HepG2 (cell line): ENCODE data around the gene ARMC10. TPM values are rescaled to one million over a fixed set of nuclear protein-coding genes. Genes with fewer than 3 reads are reported as not detected.

Experiments used
- ATAC-seq: fragments of 200-7000 bp; cut with Tn5 transposase; 3 replicates; pipeline ENCODE4 v1.9.1; 2020; ENCODE audit warnings: mild to moderate bottlenecking, moderate library complexity
- Bru-seq: library from RNA; stranded (reverse); fragments of 400-500 nt; gene quantifications from one replicate; lab custom pipeline; 2021; lab: Mats Ljungman, UMichigan
- BruChase-seq, 2 experiments: library from RNA; stranded (reverse); fragments of 400-500 nt; gene quantifications; one replicate each; lab custom pipeline; 2021; lab: Mats Ljungman, UMichigan
- BruUV-seq: library from RNA; stranded (reverse); fragments of 400-500 nt; replicated peaks from 2 replicates; lab custom pipeline; 2021; lab: Mats Ljungman, UMichigan
- CTCF ChIA-PET: fragments of 300-600 bp; formaldehyde crosslinking; extraction: SDS; loops from one replicate; lab custom pipeline; 2021; ENCODE audit warnings: low total read pairs, inconsistent platforms, low intra/inter-chr PET ratio; lab: Yijun Ruan, JAX
- POLR2A ChIA-PET: fragments of 350-600 bp; sonication (Branson Sonifier 250); formaldehyde crosslinking; loops from one replicate; lab custom pipeline; 2020; ENCODE audit warnings: antibody characterized with exemption, inconsistent platforms; lab: Yijun Ruan, JAX
- DNase-seq: peaks from one replicate; pipeline ENCODE4 v3.0.0-alpha.2; 2015; ENCODE audit warnings: low spot score
- FAIRE-seq: peaks from 3 replicates; lab custom pipeline; 2011; peaks lifted over from hg19 to GRCh38; lab: Jason Lieb, UNC
- H2AFZ ChIP-seq: one replicate; pipeline ENCODE4 v1.6.1; 2011; ENCODE audit warnings: low read length, inconsistent platforms
- H3K27ac ChIP-seq: fragments of 300-600 bp; 3 replicates; pipeline ENCODE4 v1.8.0; 2011; ENCODE audit warnings: mixed run types, mild to moderate bottlenecking, mixed read lengths, low read length, inconsistent platforms; ENCODE audit not compliant: insufficient read depth; ENCODE audit errors: extremely low read length
- H3K27me3 ChIP-seq, 2 experiments: fragments of 200-600 bp in 1 of 2; 2 replicates in 1 of 2; 3 replicates in 1 of 2; pipeline versions ENCODE4 v1.6.0 to v1.8.0; 2011; ENCODE audit warnings: low read length in 2 of 2, mild to moderate bottlenecking in 2 of 2, moderate library complexity in 2 of 2, inconsistent platforms in 1 of 2; ENCODE audit not compliant: insufficient read depth in 2 of 2, control insufficient read depth in 1 of 2
- H3K36me3 ChIP-seq, 2 experiments: fragments of 200-600 bp in 1 of 2; replicated peaks in 1 of 2; 2 replicates in 1 of 2; 3 replicates in 1 of 2; pipeline versions ENCODE4 v1.5.1 to v1.8.0; 2011; ENCODE audit warnings: low read length in 2 of 2, inconsistent platforms in 1 of 2; ENCODE audit not compliant: insufficient read depth in 2 of 2, control insufficient read depth in 1 of 2
- H3K4me1 ChIP-seq: 2 replicates; pipeline ENCODE4 v1.5.1; 2012; ENCODE audit warnings: low read length, inconsistent platforms; ENCODE audit not compliant: insufficient read depth
- H3K4me2 ChIP-seq: 2 replicates; pipeline ENCODE4 v1.6.0; 2011; ENCODE audit warnings: low read depth, low read length, inconsistent platforms
- H3K4me3 ChIP-seq, 3 experiments: fragments of 200-600 bp in 1 of 3; sonication (generic), shearing (Covaris generic) in 1 of 3; replicated peaks in 1 of 3; 2 replicates each; pipeline ENCODE4 v1.5.1; 2011 to 2016; ENCODE audit warnings: low read length in 3 of 3, inconsistent platforms in 2 of 3, low read depth in 2 of 3, mild to moderate bottlenecking in 2 of 3, control low read depth in 1 of 3, mixed read lengths in 1 of 3; ENCODE audit not compliant: insufficient read depth in 1 of 3
- H3K79me2 ChIP-seq: one replicate; pipeline ENCODE4 v1.6.1; 2011; ENCODE audit warnings: low read length, inconsistent platforms; ENCODE audit not compliant: insufficient read depth
- H3K9ac ChIP-seq: 2 replicates; pipeline ENCODE4 v1.6.0; 2011; ENCODE audit warnings: mild to moderate bottlenecking, low read depth, low read length, inconsistent platforms; ENCODE audit not compliant: insufficient read depth
- H3K9me3 ChIP-seq: 2 replicates; pipeline ENCODE4 v1.5.1; 2012; ENCODE audit warnings: mild to moderate bottlenecking, low read length
- H4K20me1 ChIP-seq: 2 replicates; pipeline ENCODE4 v1.6.0; 2011; ENCODE audit warnings: inconsistent platforms, mild to moderate bottlenecking, low read length, moderate library complexity; ENCODE audit not compliant: insufficient read depth
- ARID4A ChIP-seq: sonication (generic); formaldehyde crosslinking; IDR thresholded peaks from 2 replicates; pipeline ENCODE4 v1.5.0; 2020; ENCODE audit warnings: mild to moderate bottlenecking, missing genetic modification reagents, borderline replicate concordance
- ATF7-NPFF ChIP-seq: sonication (generic); formaldehyde crosslinking; IDR thresholded peaks from 2 replicates; pipeline ENCODE4 v1.8.1; 2023; ENCODE audit warnings: mild to moderate bottlenecking, low read depth, missing genetic modification reagents, moderate library complexity
- ETV6 ChIP-seq: sonication (generic); formaldehyde crosslinking; conservative IDR thresholded peaks from 2 replicates; pipeline ENCODE4 v1.4.0; 2020; ENCODE audit warnings: missing genetic modification reagents
- GZF1 ChIP-seq: sonication (generic); formaldehyde crosslinking; IDR thresholded peaks from 2 replicates; pipeline ENCODE4 v1.5.1; 2020; ENCODE audit warnings: mild to moderate bottlenecking, missing genetic modification reagents
- PRDM15 ChIP-seq: sonication (generic); formaldehyde crosslinking; IDR thresholded peaks from 2 replicates; pipeline ENCODE4 v1.4.0; 2020; ENCODE audit warnings: missing genetic modification reagents
- SMARCE1 ChIP-seq: fragments of 450-650 bp; IDR thresholded peaks from 2 replicates; pipeline ENCODE4 v1.6.1; 2017; ENCODE audit warnings: borderline replicate concordance
- ZNF530 ChIP-seq: sonication (generic); formaldehyde crosslinking; IDR thresholded peaks from 2 replicates; pipeline ENCODE4 v1.5.0; 2020; ENCODE audit warnings: low read depth, mild to moderate bottlenecking, missing genetic modification reagents
- WGBS: methylation state at CpG from one replicate; pipeline ENCODE4 v1.1.6; 2017; ENCODE audit warnings: low lambda C conversion rate; 5-methylcytosine and 5-hydroxymethylcytosine counted together
- in situ Hi-C: cut with HindIII; loops from 2 replicates; pipeline ENCODE4 v1.10.0; 2017; ENCODE audit warnings: low pct_unique_long_range_greater_than_20kb; ENCODE audit not compliant: extremely low pct_ligation_motif_present
- intact Hi-C: fragments of 100-400 bp; cut with micrococcal nuclease; formaldehyde crosslinking; loops from one replicate; pipeline ENCODE4 v1.10.0; 2022; ENCODE audit not compliant: unreplicated experiment
- long read RNA-seq, 2 experiments: library from RNA in 1 of 2; library from polyadenylated mRNA in 1 of 2; stranded (forward) in 1 of 2; unstranded in 1 of 2; transcript quantifications; one replicate each; pipeline ENCODE4 v2.0.0, GENCODE V29; 2019 to 2022
- polyA minus RNA-seq, 3 experiments: library from RNA; depleted of rRNA, polyadenylated mRNA; stranded (reverse); fragments of >200 nt; gene quantifications; 2 replicates each; pipeline ENCODE4 v1.2.3, GENCODE V29; 2011; ENCODE audit warnings: low replicate concordance in 1 of 3
- polyA plus RNA-seq, 8 experiments: library from polyadenylated mRNA; depleted of rRNA in 3 of 8; stranded (reverse) in 7 of 8; unstranded in 1 of 8; fragments of >200 nt; fragmentation: Illumina TruSeq in 4 of 8; extraction: Trizol in 4 of 8; gene quantifications; 2 replicates each; pipeline versions ENCODE4 v1.2.1 to v1.2.3, GENCODE V29; 2011 to 2016; ENCODE audit warnings: low read depth in 4 of 8, missing spikeins in 1 of 8, mixed read lengths in 1 of 8; ENCODE audit not compliant: insufficient read depth in 1 of 8
- total RNA-seq, 5 experiments: library from RNA; depleted of rRNA; stranded (reverse); fragments of >200 nt; fragmentation: Illumina TruSeq; extraction: Trizol; gene quantifications; 2 replicates each; pipeline ENCODE4 v1.2.3, GENCODE V29; 2016; ENCODE audit warnings: low read depth in 1 of 5

ARMC10 gene
- total RNA-seq (2016; rRNA removed; fragmentation: Illumina TruSeq; extraction: Trizol) (23.5 and 23.7 TPM in 2 replicates), polyA plus RNA-seq (2011; rRNA removed) (7.8 and 11.3 TPM in 2 replicates), polyA minus RNA-seq (2011; rRNA and poly(A)+ RNA removed; ENCODE audit: low replicate concordance) (6.1 and 14.9 TPM in 2 replicates), Bru-seq, nascent RNA (percentile 74 among the genes with signal in this experiment), BruChase-seq, experiment 1, labeled RNA remaining after a 6-hour chase (percentile 64 among the genes with signal in this experiment), BruChase-seq, experiment 2, labeled RNA remaining after a 2-hour chase (percentile 69 among the genes with signal in this experiment)
- 16.0 and 23.7 TPM in 2 replicates for total RNA-seq (2016; cell fraction: cytosol; rRNA removed; fragmentation: Illumina TruSeq; extraction: Trizol; ENCODE audit: low read depth)
- total RNA-seq (2016; cell fraction: insoluble cytoplasmic fraction; rRNA removed; fragmentation: Illumina TruSeq; extraction: Trizol) = 23.2 and 23.3 TPM in 2 replicates
- total RNA-seq (2016; cell fraction: membrane; rRNA removed; fragmentation: Illumina TruSeq; extraction: Trizol) = 37.4 and 40.9 TPM in 2 replicates
- total RNA-seq (2016; cell fraction: nucleus; rRNA removed; fragmentation: Illumina TruSeq; extraction: Trizol) = 14.2 and 15.4 TPM in 2 replicates
- polyA plus RNA-seq (2011; cell fraction: cytosol; rRNA removed) = 4.9 and 5.7 TPM in 2 replicates
- 4.1 and 5.9 TPM in 2 replicates for polyA plus RNA-seq (2011; cell fraction: nucleus; rRNA removed)
- 10.2 and 14.2 TPM in 2 replicates for polyA plus RNA-seq (2012)
- polyA plus RNA-seq (2016; cell fraction: cytosol; fragmentation: Illumina TruSeq; extraction: Trizol; ENCODE audit: low read depth) = 23.1 and 33.2 TPM in 2 replicates
- 24.7 and 25.8 TPM in 2 replicates for polyA plus RNA-seq (2016; cell fraction: insoluble cytoplasmic fraction; fragmentation: Illumina TruSeq; extraction: Trizol; ENCODE audit: low read depth)
- polyA plus RNA-seq (2016; cell fraction: membrane; fragmentation: Illumina TruSeq; extraction: Trizol; ENCODE audit: low read depth) = 38.2 and 39.1 TPM in 2 replicates
- 19.4 and 21.9 TPM in 2 replicates for polyA plus RNA-seq (2016; cell fraction: nucleus; fragmentation: Illumina TruSeq; extraction: Trizol; ENCODE audit: insufficient read depth, low read depth)
- polyA minus RNA-seq (2011; cell fraction: cytosol; rRNA and poly(A)+ RNA removed) = 6.4 and 8.8 TPM in 2 replicates
- 13.6 and 19.5 TPM in 2 replicates for polyA minus RNA-seq (2011; cell fraction: nucleus; rRNA and poly(A)+ RNA removed)
- long read RNA-seq, experiment 1, transcript ARMC10-208 (6 exons, 2,524 nt) = major isoform, 6 of 16 reads
- long read RNA-seq, experiment 1, partial matches to known transcripts = 1 of 16 reads
- long read RNA-seq, experiment 1, other reads (novel, unspliced or antisense) = 6 of 16 reads
- long read RNA-seq, experiment 2, transcript ARMC10-208 (6 exons, 2,524 nt) = major isoform, 19 of 49 reads
- long read RNA-seq, experiment 2, transcript ARMC10-209 (5 exons, 2,347 nt) = minor isoform, 5 of 49 reads
- long read RNA-seq, experiment 2, partial matches to known transcripts = 5 of 49 reads
- long read RNA-seq, experiment 2, other reads (novel, unspliced or antisense) = 16 of 49 reads

- Histone ChIP-seq H3K4me1 (peaks cover 22% of the 10 kb centered on the region), H4K20me1 (no peaks in the 10 kb centered on the region), H2AFZ (peak within 1 kb of the TSS; percentile 74), H3K4me3 (peak within 1 kb of the TSS; percentile 80 to 93 (median 91)), H3K27me3 (no peaks in the 10 kb centered on the region; a peak in 1 of 5 replicates), H3K9me3 (no peaks in the 10 kb centered on the region), H3K9ac (peak within 1 kb of the TSS; percentile 78), H3K79me2 (peaks cover 21% of the 10 kb centered on the region), H3K36me3 (no peaks in the 10 kb centered on the region; a peak in 1 of 5 replicates), H3K27ac (peak within 1 kb of the TSS; percentile 76), H3K4me2 (peak within 1 kb of the TSS; percentile 95)
- FAIRE-seq = peak; percentile 42
- DNase-seq = peak; percentile 88
- no TSS peak for BruUV-seq
- 0% methylated on average over 21 of the region's 83 CpGs for WGBS
- CTCF ChIA-PET = no interaction called here
- POLR2A ChIA-PET = interaction anchor here (0.6 to 2.3 kb wide), 13 partner anchors 9 to 1939 kb away, joined by 3 to 17 read pairs (median 6); partner anchors contain the start of genes FAM185A and NAPEPLD
- intact Hi-C loops = loop anchor here (1.0 kb wide), 1 partner anchor 75 kb away; the partner anchor contains the start of gene NAPEPLD
- ATAC-seq = peak; percentile 95
- in situ Hi-C loops = loop anchor here (25.0 kb wide), 1 partner anchor 312 kb away; no protein-coding TSS in a partner anchor
- TF ChIP-seq ARID4A (CRISPR knock-in tag) (peak; percentile 97), ETV6 (CRISPR knock-in tag) (0 out of 2 replicates have a peak, but pooled peaks have one; percentile 22), GZF1 (no peak), SMARCE1 (no peak), ATF7-NPFF (peak; percentile 31), PRDM15 (CRISPR knock-in tag) (0 out of 2 replicates have a peak, but pooled peaks have one; percentile 20), ZNF530 (CRISPR knock-in tag) (no peak)
These were observed at the start of gene ARMC10, which contains the start of gene FBXL13 for GRCh38 chr7:103074519-103075336. Gene ARMC10 (plus strand): TSS chr7:103075140. CDS start chr7:103075273, 133 bp downstream. Gene FBXL13 (minus strand): TSS chr7:103074796.
